ENCODE measurements around the gene ZNF575. TPM values are rescaled to one million over a fixed set of nuclear protein-coding genes. Genes with fewer than 3 reads are reported as not detected.

ZNF575 gene
- total and polyA plus RNA-seq, 9 donors, result 1.2 to 5.9 (median 2.8) TPM

DNA sequence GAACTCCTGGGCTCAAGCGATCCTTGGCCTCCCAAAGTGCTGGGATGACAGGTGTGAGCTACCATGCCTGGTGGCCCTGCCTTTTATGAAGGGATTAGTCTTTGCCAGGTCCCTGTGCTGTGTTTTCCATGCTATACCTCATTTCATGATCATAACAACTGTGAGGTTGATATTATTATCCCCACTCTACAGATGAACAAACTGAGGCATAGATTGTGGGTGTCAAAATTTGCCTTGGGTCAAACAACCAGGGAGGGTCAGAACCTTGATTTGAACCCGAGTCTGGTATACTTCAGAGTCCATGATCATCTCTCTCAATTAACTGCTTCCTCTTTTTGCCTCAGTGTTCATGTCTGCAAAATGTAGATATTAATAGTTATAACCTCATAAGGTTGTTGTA is 49.5 kb downstream of the ZNF575 start:
- WGBS, 3 donors, result 83 to 95% (median 91%) methylated on average over 2 of the region's 2 CpGs
- H3K4me3 ChIP-seq, result no peak overlapping the region
- H3K27me3 ChIP-seq, result no peaks in the 10 kb centered on the region
- H3K4me1 ChIP-seq (ENCODE audit: insufficient read depth), result peaks cover 7% of the 10 kb centered on the region
- no peak for TF ChIP-seq EP300 (IDR thresholded peaks at IDR 0.05)
- no peak for TF ChIP-seq CTCF (IDR thresholded peaks at IDR 0.05)
- TF ChIP-seq POLR2A (IDR thresholded peaks at IDR 0.05), result no peak
- no peaks in the 10 kb centered on the region for H3K36me3 ChIP-seq
- H3K27ac ChIP-seq, result no peak overlapping the region
- no peak for DNase-seq
- intact Hi-C loops (cut with DNase I), result no loop called here
- H3K9me3 ChIP-seq, result no peaks in the 10 kb centered on the region

GRCh38 chr19:43584484-43584883 is 51.5 kb downstream of the ZNF575 start:
- Histone ChIP-seq H3K36me3 (no peaks in the 10 kb centered on the region), H3K4me1 (ENCODE audit: insufficient read depth) (peaks cover 7% of the 10 kb centered on the region), H3K9me3 (no peaks in the 10 kb centered on the region), H3K27me3 (no peaks in the 10 kb centered on the region), H3K27ac (no peak overlapping the region), H3K4me3 (no peak overlapping the region)
- intact Hi-C loops (cut with DNase I), result no loop called here
- whole genome bisulfite sequencing, 3 donors, result 89 to 97% (median 95%) methylated on average over 1 of the region's 1 CpG
- DNase-seq, result no peak
- TF ChIP-seq EP300 (IDR thresholded peaks at IDR 0.05) (no peak), POLR2A (IDR thresholded peaks at IDR 0.05) (no peak), CTCF (IDR thresholded peaks at IDR 0.05) (no peak)

Other genes with a start within 250 kb of the ZNF575 start
- under 1 TPM in 4 of 7 donors, not detected in 3; 0.12 to 0.55 (median 0.18) TPM for gene CD177, start 179.5 kb upstream of the ZNF575 start, total RNA-seq
- under 1 TPM; 0.06 to 0.82 TPM for gene CD177, start 179.5 kb upstream of the ZNF575 start, polyA plus RNA-seq
- not detected for gene TEX101, start 118.3 kb upstream of the ZNF575 start, total RNA-seq
- gene TEX101, start 118.3 kb upstream of the ZNF575 start, polyA plus RNA-seq, result not detected
- 10 to 100 TPM in 1 of 7 donors, 1 to 10 TPM in 6; 2.5 to 15.1 (median 6.8) TPM for gene LYPD3, start 67.6 kb upstream of the ZNF575 start, total RNA-seq
- 1 to 10 TPM; 1.8 to 4.0 TPM for gene LYPD3, start 67.6 kb upstream of the ZNF575 start, polyA plus RNA-seq
- 10 to 100 TPM; 14.5 to 29.7 (median 21.8) TPM for gene PHLDB3, start 28.4 kb upstream of the ZNF575 start, total RNA-seq
- gene PHLDB3, start 28.4 kb upstream of the ZNF575 start, polyA plus RNA-seq, result 10 to 100 TPM in 1 of 2 donors, 1 to 10 TPM in 1; 1.4 to 14.7 TPM
- 10 to 100 TPM; 16.1 to 28.5 (median 22.5) TPM for gene ETHE1, start 6.0 kb upstream of the ZNF575 start, total RNA-seq
- gene ETHE1, start 6.0 kb upstream of the ZNF575 start, polyA plus RNA-seq, result 10 to 100 TPM; 25.0 to 28.7 TPM
- 10 to 100 TPM; 19.0 to 39.9 (median 28.4) TPM for gene XRCC1, start 42.3 kb downstream of the ZNF575 start, total RNA-seq
- gene XRCC1, start 42.3 kb downstream of the ZNF575 start, polyA plus RNA-seq, result 10 to 100 TPM; 16.8 to 37.7 TPM
- 10 to 100 TPM; 10.6 to 22.3 (median 17.7) TPM for gene PINLYP, start 42.6 kb downstream of the ZNF575 start, total RNA-seq
- gene PINLYP, start 42.6 kb downstream of the ZNF575 start, polyA plus RNA-seq, result 10 to 100 TPM; 25.5 to 29.9 TPM
- 10 to 100 TPM; 11.6 to 25.8 (median 19.8) TPM for gene IRGQ, start 62.9 kb downstream of the ZNF575 start, total RNA-seq
- gene IRGQ, start 62.9 kb downstream of the ZNF575 start, polyA plus RNA-seq, result 10 to 100 TPM in 1 of 2 donors, 1 to 10 TPM in 1; 5.4 to 10.5 TPM
- gene ZNF576, start 63.4 kb downstream of the ZNF575 start, total RNA-seq, result 10 to 100 TPM; 11.5 to 22.4 (median 16.9) TPM
- gene ZNF576, start 63.4 kb downstream of the ZNF575 start, polyA plus RNA-seq, result 10 to 100 TPM in 1 of 2 donors, 1 to 10 TPM in 1; 8.6 to 16.6 TPM
- under 1 TPM; 0.10 to 0.73 (median 0.33) TPM for gene SRRM5, start 78.9 kb downstream of the ZNF575 start, total RNA-seq
- gene SRRM5, start 78.9 kb downstream of the ZNF575 start, polyA plus RNA-seq, result under 1 TPM; 0.25 to 0.50 TPM
- 10 to 100 TPM; 30.0 to 69.0 (median 43.1) TPM for gene ZNF428, start 86.4 kb downstream of the ZNF575 start, total RNA-seq
- 10 to 100 TPM; 11.6 to 59.0 TPM for gene ZNF428, start 86.4 kb downstream of the ZNF575 start, polyA plus RNA-seq
- gene CADM4, start 106.7 kb downstream of the ZNF575 start, total RNA-seq, result 10 to 100 TPM in 6 of 7 donors, 1 to 10 TPM in 1; 8.2 to 24.3 (median 11.3) TPM
- 10 to 100 TPM in 1 of 2 donors, 1 to 10 TPM in 1; 6.2 to 17.8 TPM for gene CADM4, start 106.7 kb downstream of the ZNF575 start, polyA plus RNA-seq
- 100 to 1,000 TPM in 1 of 7 donors, 10 to 100 TPM in 5, 1 to 10 TPM in 1; 9.4 to 112 (median 22.1) TPM for gene PLAUR, start 137.0 kb downstream of the ZNF575 start, total RNA-seq
- gene PLAUR, start 137.0 kb downstream of the ZNF575 start, polyA plus RNA-seq, result 10 to 100 TPM in 1 of 2 donors, 1 to 10 TPM in 1; 9.5 to 13.4 TPM
- not detected for gene IRGC, start 182.9 kb downstream of the ZNF575 start, total RNA-seq
- gene IRGC, start 182.9 kb downstream of the ZNF575 start, polyA plus RNA-seq, result not detected
- 10 to 100 TPM; 13.9 to 34.8 (median 24.2) TPM for gene SMG9, start 221.8 kb downstream of the ZNF575 start, total RNA-seq
- 10 to 100 TPM; 15.7 to 15.9 TPM for gene SMG9, start 221.8 kb downstream of the ZNF575 start, polyA plus RNA-seq
- gene KCNN4, start 247.8 kb downstream of the ZNF575 start, total RNA-seq, result 1 to 10 TPM in 5 of 7 donors, under 1 TPM in 2; 0.61 to 9.1 (median 2.6) TPM
- under 1 TPM; 0.28 to 0.71 TPM for gene KCNN4, start 247.8 kb downstream of the ZNF575 start, polyA plus RNA-seq